Measurements from ENCODE around the gene HDGFL1.
A peak's percentile ranks its signal among the peaks of the same experiment; 100 is the strongest.

The HDGFL1 gene

GRCh38 chr6:22589118-22589517, 19.8 kb downstream of the HDGFL1 start:
- no peak for DNase-seq

DNA sequence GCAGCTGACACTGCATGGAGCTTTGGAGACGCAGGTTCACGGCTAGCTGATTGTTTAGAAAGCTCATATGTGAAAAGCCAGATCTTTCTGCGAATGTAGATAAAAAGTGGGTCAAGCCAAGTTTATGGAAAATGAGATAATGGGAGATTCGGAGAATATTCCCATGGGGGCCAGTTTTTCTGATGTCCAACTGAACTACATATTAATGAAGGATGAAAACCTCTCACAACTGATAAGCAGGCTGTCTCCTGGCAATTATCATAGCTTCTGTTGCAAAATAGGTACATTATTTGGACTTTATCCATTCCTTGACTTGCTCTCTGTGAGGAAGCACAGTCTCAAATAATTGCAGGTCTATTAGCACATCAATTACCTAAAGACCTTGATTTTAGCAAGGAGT, 21.1 kb downstream of the HDGFL1 start:
- WGBS (ENCODE audit: insufficient coverage) = 100% methylated on average over 4 of the region's 4 CpGs
- Histone ChIP-seq H3K4me3 (ENCODE audit: control insufficient read depth in 1 of 7, extremely low read depth in 1 of 7, insufficient read depth in 4 of 7, low read depth in 2 of 7, low read length in 6 of 7) (no peak overlapping the region), H3K27ac (ENCODE audit: insufficient read depth in 1 of 2, low read depth in 1 of 2, low read length in 2 of 2, poor library complexity in 1 of 2, severe bottlenecking in 2 of 2) (no peak overlapping the region), H3K4me1 (ENCODE audit: control extremely low read depth in 1 of 4, control insufficient read depth in 4 of 4, insufficient read depth in 4 of 4, low read length in 3 of 4) (no peaks in the 10 kb centered on the region), H3K27me3 (replicated peaks in 2 of 5; ENCODE audit: control insufficient read depth in 4 of 5, insufficient read depth in 5 of 5, low read length in 4 of 5) (no peaks in the 10 kb centered on the region), H3K9me3 (ENCODE audit: control extremely low read depth in 1 of 5, control insufficient read depth in 4 of 5, insufficient read depth in 2 of 5, low read depth in 1 of 5, low read length in 4 of 5) (no peaks in the 10 kb centered on the region), H3K36me3 (ENCODE audit: control insufficient read depth in 4 of 4, insufficient read depth in 4 of 4, low read length in 3 of 4) (no peaks in the 10 kb centered on the region)
- ChIA-PET POLR2A (interaction anchor here (0.5 kb wide), 1 partner anchor 1878 kb away, joined by 3 read pairs; no protein-coding TSS in a partner anchor), CTCF (no interaction called here)
- DNase-seq = no peak

More at GRCh38 chr6:22589118-22589517, 19.8 kb downstream of the HDGFL1 start:
- CTCF ChIA-PET = no interaction called here
- POLR2A ChIA-PET = no interaction called here
- H3K36me3 ChIP-seq (ENCODE audit: control insufficient read depth in 4 of 4, insufficient read depth in 4 of 4, low read length in 3 of 4) = no peaks in the 10 kb centered on the region
- H3K27ac ChIP-seq (ENCODE audit: insufficient read depth in 1 of 2, low read depth in 1 of 2, low read length in 2 of 2, poor library complexity in 1 of 2, severe bottlenecking in 2 of 2) = no peak overlapping the region
- H3K4me3 ChIP-seq (ENCODE audit: control insufficient read depth in 1 of 7, extremely low read depth in 1 of 7, insufficient read depth in 4 of 7, low read depth in 2 of 7, low read length in 6 of 7) = no peak overlapping the region
- H3K9me3 ChIP-seq (ENCODE audit: control extremely low read depth in 1 of 5, control insufficient read depth in 4 of 5, insufficient read depth in 2 of 5, low read depth in 1 of 5, low read length in 4 of 5) = no peaks in the 10 kb centered on the region
- H3K27me3 ChIP-seq (replicated peaks in 2 of 5; ENCODE audit: control insufficient read depth in 4 of 5, insufficient read depth in 5 of 5, low read length in 4 of 5) = no peaks in the 10 kb centered on the region
- H3K4me1 ChIP-seq (ENCODE audit: control extremely low read depth in 1 of 4, control insufficient read depth in 4 of 4, insufficient read depth in 4 of 4, low read length in 3 of 4) = no peaks in the 10 kb centered on the region

DNA sequence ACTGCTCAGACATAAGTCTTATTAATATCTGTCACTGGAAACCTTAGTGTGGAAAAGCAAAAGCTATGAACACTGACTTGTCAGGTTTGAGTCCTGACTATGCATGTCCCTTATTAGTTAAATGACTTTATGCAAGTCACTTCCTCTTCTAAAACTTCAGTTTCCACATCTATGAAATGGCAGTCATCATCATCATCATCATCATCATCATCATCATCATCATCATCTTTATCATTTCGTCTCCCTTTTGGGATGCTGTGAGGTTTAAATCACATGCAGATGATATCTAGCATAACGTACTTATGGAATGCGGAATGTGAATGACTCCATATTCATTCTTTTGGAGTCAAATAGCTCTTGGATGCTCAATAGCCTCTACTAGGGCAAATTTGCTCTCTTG, 24.5 kb downstream of the HDGFL1 start:
- ChIA-PET CTCF (no interaction called here), POLR2A (no interaction called here)
- Histone ChIP-seq H3K4me3 (ENCODE audit: control insufficient read depth in 1 of 7, extremely low read depth in 1 of 7, insufficient read depth in 4 of 7, low read depth in 2 of 7, low read length in 6 of 7) (no peak overlapping the region), H3K9me3 (ENCODE audit: control extremely low read depth in 1 of 5, control insufficient read depth in 4 of 5, insufficient read depth in 2 of 5, low read depth in 1 of 5, low read length in 4 of 5) (no peaks in the 10 kb centered on the region), H3K4me1 (ENCODE audit: control extremely low read depth in 1 of 4, control insufficient read depth in 4 of 4, insufficient read depth in 4 of 4, low read length in 3 of 4) (no peaks in the 10 kb centered on the region), H3K36me3 (ENCODE audit: control insufficient read depth in 4 of 4, insufficient read depth in 4 of 4, low read length in 3 of 4) (no peaks in the 10 kb centered on the region), H3K27ac (ENCODE audit: insufficient read depth in 1 of 2, low read depth in 1 of 2, low read length in 2 of 2, poor library complexity in 1 of 2, severe bottlenecking in 2 of 2) (no peak overlapping the region), H3K27me3 (replicated peaks in 2 of 5; ENCODE audit: control insufficient read depth in 4 of 5, insufficient read depth in 5 of 5, low read length in 4 of 5) (no peaks in the 10 kb centered on the region)
- DNase-seq = no peak
- 90% methylated on average over 2 of the region's 3 CpGs for WGBS (ENCODE audit: insufficient coverage)

- Histone ChIP-seq H3K27ac (ENCODE audit: insufficient read depth in 1 of 2, low read depth in 1 of 2, low read length in 2 of 2, poor library complexity in 1 of 2, severe bottlenecking in 2 of 2) (no peak overlapping the region), H3K4me1 (ENCODE audit: control extremely low read depth in 1 of 4, control insufficient read depth in 4 of 4, insufficient read depth in 4 of 4, low read length in 3 of 4) (no peaks in the 10 kb centered on the region), H3K9me3 (ENCODE audit: control extremely low read depth in 1 of 5, control insufficient read depth in 4 of 5, insufficient read depth in 2 of 5, low read depth in 1 of 5, low read length in 4 of 5) (no peaks in the 10 kb centered on the region), H3K36me3 (ENCODE audit: control insufficient read depth in 4 of 4, insufficient read depth in 4 of 4, low read length in 3 of 4) (no peaks in the 10 kb centered on the region), H3K4me3 (ENCODE audit: control insufficient read depth in 1 of 7, extremely low read depth in 1 of 7, insufficient read depth in 4 of 7, low read depth in 2 of 7, low read length in 6 of 7) (no peak overlapping the region), H3K27me3 (replicated peaks in 2 of 5; ENCODE audit: control insufficient read depth in 4 of 5, insufficient read depth in 5 of 5, low read length in 4 of 5) (no peaks in the 10 kb centered on the region)
- ChIA-PET CTCF (no interaction called here), POLR2A (no interaction called here)
- no peak for DNase-seq
Observed at GRCh38 chr6:22596011-22596410, 26.6 kb downstream of the HDGFL1 start.

GRCh38 chr6:22598339-22598738, 29.0 kb downstream of the HDGFL1 start:
- Histone ChIP-seq H3K27me3 (replicated peaks in 2 of 5; ENCODE audit: control insufficient read depth in 4 of 5, insufficient read depth in 5 of 5, low read length in 4 of 5) (no peaks in the 10 kb centered on the region), H3K9me3 (ENCODE audit: control extremely low read depth in 1 of 5, control insufficient read depth in 4 of 5, insufficient read depth in 2 of 5, low read depth in 1 of 5, low read length in 4 of 5) (peaks cover 0 to 3% (median 0%) of the 10 kb centered on the region in 5 experiments), H3K27ac (ENCODE audit: insufficient read depth in 1 of 2, low read depth in 1 of 2, low read length in 2 of 2, poor library complexity in 1 of 2, severe bottlenecking in 2 of 2) (no peak overlapping the region), H3K4me1 (ENCODE audit: control extremely low read depth in 1 of 4, control insufficient read depth in 4 of 4, insufficient read depth in 4 of 4, low read length in 3 of 4) (no peaks in the 10 kb centered on the region), H3K4me3 (ENCODE audit: control insufficient read depth in 1 of 7, extremely low read depth in 1 of 7, insufficient read depth in 4 of 7, low read depth in 2 of 7, low read length in 6 of 7) (no peak overlapping the region), H3K36me3 (ENCODE audit: control insufficient read depth in 4 of 4, insufficient read depth in 4 of 4, low read length in 3 of 4) (no peaks in the 10 kb centered on the region)
- ChIA-PET POLR2A (no interaction called here), CTCF (no interaction called here)
- WGBS (ENCODE audit: insufficient coverage) = 100% methylated on average over 2 of the region's 4 CpGs
- no peak for DNase-seq

GRCh38 chr6:22600059-22600458, 30.7 kb downstream of the HDGFL1 start:
- no peak overlapping the region for H3K27ac ChIP-seq (ENCODE audit: insufficient read depth in 1 of 2, low read depth in 1 of 2, low read length in 2 of 2, poor library complexity in 1 of 2, severe bottlenecking in 2 of 2)
- no peak for DNase-seq
- H3K4me1 ChIP-seq (ENCODE audit: control extremely low read depth in 1 of 4, control insufficient read depth in 4 of 4, insufficient read depth in 4 of 4, low read length in 3 of 4) = no peaks in the 10 kb centered on the region
- no peaks in the 10 kb centered on the region for H3K36me3 ChIP-seq (ENCODE audit: control insufficient read depth in 4 of 4, insufficient read depth in 4 of 4, low read length in 3 of 4)
- H3K9me3 ChIP-seq (ENCODE audit: control extremely low read depth in 1 of 5, control insufficient read depth in 4 of 5, insufficient read depth in 2 of 5, low read depth in 1 of 5, low read length in 4 of 5) = peaks cover 0 to 3% (median 0%) of the 10 kb centered on the region in 5 experiments
- no CpG with 5 or more reads among the region's 4 CpGs for WGBS (ENCODE audit: insufficient coverage)
- no peak overlapping the region for H3K4me3 ChIP-seq (ENCODE audit: control insufficient read depth in 1 of 7, extremely low read depth in 1 of 7, insufficient read depth in 4 of 7, low read depth in 2 of 7, low read length in 6 of 7)
- H3K27me3 ChIP-seq (replicated peaks in 2 of 5; ENCODE audit: control insufficient read depth in 4 of 5, insufficient read depth in 5 of 5, low read length in 4 of 5) = no peaks in the 10 kb centered on the region
- POLR2A ChIA-PET = no interaction called here
- CTCF ChIA-PET = no interaction called here

GRCh38 chr6:22601984-22602383, 32.6 kb downstream of the HDGFL1 start:
- CTCF ChIA-PET = no interaction called here

More at GRCh38 chr6:22601984-22602383, 32.6 kb downstream of the HDGFL1 start:
- peaks cover 0 to 3% (median 0%) of the 10 kb centered on the region in 5 experiments for H3K9me3 ChIP-seq (ENCODE audit: control extremely low read depth in 1 of 5, control insufficient read depth in 4 of 5, insufficient read depth in 2 of 5, low read depth in 1 of 5, low read length in 4 of 5)
- no peaks in the 10 kb centered on the region for H3K4me1 ChIP-seq (ENCODE audit: control extremely low read depth in 1 of 4, control insufficient read depth in 4 of 4, insufficient read depth in 4 of 4, low read length in 3 of 4)
- H3K4me3 ChIP-seq (ENCODE audit: control insufficient read depth in 1 of 7, extremely low read depth in 1 of 7, insufficient read depth in 4 of 7, low read depth in 2 of 7, low read length in 6 of 7) = no peak overlapping the region
- no peaks in the 10 kb centered on the region for H3K27me3 ChIP-seq (replicated peaks in 2 of 5; ENCODE audit: control insufficient read depth in 4 of 5, insufficient read depth in 5 of 5, low read length in 4 of 5)
- POLR2A ChIA-PET = interaction anchor here (0.7 kb wide), 1 partner anchor 376 kb away, joined by 3 read pairs; no protein-coding TSS in a partner anchor
- WGBS (ENCODE audit: insufficient coverage) = 44% methylated on average over 5 of the region's 5 CpGs
- DNase-seq = peak in 2 of 3 donors; percentile 16 to 40
- H3K27ac ChIP-seq (ENCODE audit: insufficient read depth in 1 of 2, low read depth in 1 of 2, low read length in 2 of 2, poor library complexity in 1 of 2, severe bottlenecking in 2 of 2) = no peak overlapping the region
- no peaks in the 10 kb centered on the region for H3K36me3 ChIP-seq (ENCODE audit: control insufficient read depth in 4 of 4, insufficient read depth in 4 of 4, low read length in 3 of 4)

Data from common myeloid progenitor, CD34-positive (primary cell).